ENCODE data around the gene FAHD2A.
"Not testable (repeated sequence)": the region's sequence is repeated elsewhere in the genome, so short reads cannot be mapped to it uniquely, and the experiment has no call there.

The FAHD2A gene

GRCh38 chr2:95435872-95436209, 33.3 kb downstream of the FAHD2A start:
- not testable (repeated sequence) for DNase-seq (ENCODE audit: low spot score)

GRCh38 chr2:95442474-95443099, 40.1 kb downstream of the FAHD2A start:
- DNase-seq (ENCODE audit: low spot score) = not testable (repeated sequence)

GRCh38 chr2:95445317-95445716, 42.8 kb downstream of the FAHD2A start:
- not testable (repeated sequence) for DNase-seq (ENCODE audit: low spot score)

DNA sequence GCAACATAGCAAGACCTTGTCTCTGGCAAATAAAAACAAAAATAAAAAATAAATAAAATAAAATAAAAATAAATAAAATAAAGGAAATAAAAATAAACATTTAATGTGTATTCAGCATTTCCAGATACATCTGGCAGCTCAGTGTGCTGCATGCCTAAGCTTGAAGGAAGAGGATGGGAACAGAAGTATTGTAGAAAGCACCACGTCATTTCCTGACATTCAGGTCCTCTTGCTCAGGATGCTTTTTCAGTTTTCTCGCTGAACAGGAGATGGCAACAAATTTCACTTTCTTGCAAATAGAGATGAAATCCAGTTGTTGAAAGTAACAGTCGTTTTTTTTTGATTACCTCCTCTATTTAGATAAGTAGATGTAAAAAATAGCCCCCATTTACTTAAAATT, 60.8 kb downstream of the FAHD2A start:
- DNase-seq (ENCODE audit: low spot score) = not testable (repeated sequence)

Data from HuH-7 (cell line).